ENCODE data around the gene ZWILCH. TPM values are rescaled to one million over a fixed set of nuclear protein-coding genes. Genes with fewer than 3 reads are reported as not detected.

ZWILCH gene
- total RNA-seq (2014; rRNA removed; shearing (Covaris generic)): 10.7 and 15.0 TPM in 2 replicates

GRCh38 chr15:66504563-66505429 is at the start of gene ZWILCH, which contains the start of gene RPL4:
Gene ZWILCH, plus strand, starts transcription at chr15:66505326. Its CDS starts 13 bp downstream, at chr15:66505339.
Gene RPL4, minus strand, starts transcription at chr15:66504855. Its CDS starts 65 bp downstream, at chr15:66504790.

DNA sequence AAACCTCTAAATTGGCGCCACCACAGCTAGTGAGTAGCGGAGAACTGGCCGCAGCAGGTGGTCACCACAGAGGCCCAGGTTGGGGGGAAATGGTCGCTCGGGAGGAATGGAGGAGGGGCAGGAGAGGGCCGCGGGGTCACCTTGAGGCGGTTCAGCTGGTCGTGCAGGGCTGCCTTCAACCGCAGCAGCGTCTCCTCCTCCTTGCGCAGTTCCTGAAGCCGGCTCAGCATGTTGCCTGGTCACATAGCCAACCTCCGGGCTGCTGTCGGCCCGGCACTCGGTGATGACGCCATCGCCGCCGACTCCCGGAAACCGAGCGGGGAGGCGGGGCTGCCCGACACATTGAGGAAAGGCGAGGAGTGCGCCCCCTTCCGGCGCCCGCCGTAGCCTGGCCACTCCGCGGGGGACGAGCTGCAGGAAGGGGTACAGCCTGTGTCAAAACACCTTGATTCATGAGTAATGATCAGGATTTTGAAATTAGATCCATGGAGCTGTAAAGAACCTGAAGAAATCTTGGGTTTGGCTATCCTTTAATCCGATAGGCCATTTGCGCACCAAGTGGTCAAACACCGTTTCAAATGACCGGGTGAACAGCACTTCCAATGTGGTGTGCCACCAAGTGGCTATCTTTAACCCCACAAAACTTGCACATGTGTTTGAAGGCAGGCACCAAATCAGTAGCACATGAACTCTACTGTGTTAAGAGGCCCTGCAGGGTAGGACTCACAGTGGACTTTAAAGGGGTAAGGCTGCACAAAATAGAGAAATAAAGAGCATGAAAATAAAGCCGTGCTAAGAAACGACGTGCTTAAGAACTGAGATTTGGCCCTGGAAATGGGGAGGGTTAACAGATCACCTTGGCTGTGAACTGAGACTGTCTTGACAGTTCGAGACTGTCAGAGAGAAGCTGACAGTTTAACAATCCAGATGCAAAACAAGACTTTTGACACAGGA is 7.3 kb upstream of the ZWILCH start, which contains the start of gene SNAPC5:
Gene SNAPC5, minus strand, starts transcription at position 261 of the 954 bp plus-strand sequence. Its CDS starts 31 bp downstream, at position 230.

GRCh38 chr15:66565741-66566144 is 60.6 kb downstream of the ZWILCH start, which contains the start of gene LCTL:
Gene LCTL, minus strand, starts transcription at chr15:66565998. Its CDS starts 633 bp downstream, at chr15:66565365.

Small RNAs within 50 kb of the gene (small RNA-seq; reads per million reads assigned to genes)
- not detected for gene MIR4512
- gene RF01159: not detected
- not detected for gene SNORD16
- gene SNORD18A: not detected
- gene SNORD18B: not detected
- gene SNORD18C: not detected

Other genes with a start within 250 kb of the ZWILCH start
- gene DIS3L, start 211.8 kb upstream of the ZWILCH start, total RNA-seq (2014; rRNA removed; shearing (Covaris generic)): 19.4 and 20.1 TPM in 2 replicates
- gene TIPIN, start 148.6 kb upstream of the ZWILCH start, total RNA-seq (2014; rRNA removed; shearing (Covaris generic)): 26.9 and 34.0 TPM in 2 replicates
- gene MAP2K1, start 118.4 kb upstream of the ZWILCH start, total RNA-seq (2014; rRNA removed; shearing (Covaris generic)): 33.8 and 40.6 TPM in 2 replicates
- 61.2 and 64.7 TPM in 2 replicates for gene SNAPC5, start 7.6 kb upstream of the ZWILCH start, total RNA-seq (2014; rRNA removed; shearing (Covaris generic))
- 2,667 and 3,903 TPM in 2 replicates for gene RPL4, start 471 bp upstream of the ZWILCH start, total RNA-seq (2014; rRNA removed; shearing (Covaris generic))
- 8.1 TPM in 2 replicates for gene LCTL, start 60.7 kb downstream of the ZWILCH start, total RNA-seq (2014; rRNA removed; shearing (Covaris generic))
- gene SMAD6, start 196.9 kb downstream of the ZWILCH start, total RNA-seq (2014; rRNA removed; shearing (Covaris generic)): 17.9 and 18.1 TPM in 2 replicates

Measured in A375 (cell line).